Psoas muscle (tissue), 8 donors: ENCODE measurements around the gene SLC2A5. TPM values are rescaled to one million over a fixed set of nuclear protein-coding genes. Genes with fewer than 3 reads are reported as not detected.

Experiments
- ATAC-seq, 4 donors: fragments of 200-7000 bp; cut with Tn5 transposase; one replicate each; pipeline ENCODE4 v1.9.1; 2020; ENCODE audit warnings: moderate library complexity in 3 of 4, mild to moderate bottlenecking in 2 of 4
- DNase-seq, 2 donors: peaks; one replicate each; pipeline ENCODE4 v3.0.0-alpha.2; 2020
- H3K27ac ChIP-seq: fragments of 200-600 bp; one replicate; pipeline ENCODE4 v1.8.0; 2022
- H3K27me3 ChIP-seq, 3 donors: fragments of 200-600 bp in 1 of 3; one replicate each; pipeline versions ENCODE4 v1.6.1 to v1.8.0; 2013 to 2022; ENCODE audit warnings: low read length in 2 of 3, mild to moderate bottlenecking in 2 of 3, moderate library complexity in 1 of 3; ENCODE audit not compliant: insufficient read depth in 3 of 3
- H3K36me3 ChIP-seq, 2 donors: fragments of 200-600 bp in 1 of 2; one replicate each; pipeline versions ENCODE4 v1.6.1 to v1.8.0; 2013 to 2022; ENCODE audit warnings: low read depth in 1 of 2, mild to moderate bottlenecking in 1 of 2, moderate library complexity in 1 of 2; ENCODE audit not compliant: insufficient read depth in 1 of 2
- H3K4me1 ChIP-seq: fragments of 200-600 bp; one replicate; pipeline ENCODE4 v1.8.0; 2022
- H3K4me3 ChIP-seq: fragments of 200-600 bp; one replicate; pipeline ENCODE4 v1.8.0; 2022; ENCODE audit warnings: mild to moderate bottlenecking
- H3K9me3 ChIP-seq: fragments of 200-600 bp; one replicate; pipeline ENCODE4 v1.8.0; 2022
- WGBS, 3 donors: extraction: QIAGEN DNeasy Blood & Tissue Kit; methylation state at CpG; one replicate each; pipeline versions ENCODE4 v1.1.6 to v1.1.7; 2013; 5-methylcytosine and 5-hydroxymethylcytosine counted together
- intact Hi-C, 2 donors: fragments of 100-400 bp; cut with DNase I; formaldehyde crosslinking; loops; one replicate each; pipeline versions ENCODE4 v1.11.0 to v1.14.2; 2022
- polyA plus RNA-seq, 3 donors: library from polyadenylated mRNA; stranded (reverse); fragments of 200-250 nt; gene quantifications; one replicate each; pipeline ENCODE4 v1.2.3, GENCODE V29; 2013
- total RNA-seq, 4 donors: library from RNA; stranded (reverse); fragmentation: NEBNext Ultra II Directional in 2 of 4; extraction: Animal tissue kit (Norgen Biotek cat#: 25700) in 2 of 4; gene quantifications; one replicate each; pipeline versions ENCODE4 v1.2.1 to v1.2.4, GENCODE V29; 2021 to 2023
- TF ChIP-seq, protein P1 (sequence below): fragments of 200-600 bp; IDR thresholded peaks from one replicate; pipeline ENCODE4 v1.8.0; 2022; ENCODE audit warnings: antibody characterized with exemption
- donor health status: healthy with polysubstance abuse.
- donor health status: DM: no; HTN: no; CAD: no; lungs with moderate emphysema.
- donor health status: Bipolar disorder and iron deficiency.
- donor health status: healthy.
- donor health status: DM: yes; HTN: yes; CAD: no.
- donor health status: DM: no; HTN: no; CAD: no.
- donor health status: DM: no; HTN: no; CAD: no.
- donor health status: DM: yes; HTN: yes; CAD: no.

Gene SLC2A5
- total and polyA plus RNA-seq, 7 donors = 12.8 to 97.9 (median 31.7) TPM

DNA sequence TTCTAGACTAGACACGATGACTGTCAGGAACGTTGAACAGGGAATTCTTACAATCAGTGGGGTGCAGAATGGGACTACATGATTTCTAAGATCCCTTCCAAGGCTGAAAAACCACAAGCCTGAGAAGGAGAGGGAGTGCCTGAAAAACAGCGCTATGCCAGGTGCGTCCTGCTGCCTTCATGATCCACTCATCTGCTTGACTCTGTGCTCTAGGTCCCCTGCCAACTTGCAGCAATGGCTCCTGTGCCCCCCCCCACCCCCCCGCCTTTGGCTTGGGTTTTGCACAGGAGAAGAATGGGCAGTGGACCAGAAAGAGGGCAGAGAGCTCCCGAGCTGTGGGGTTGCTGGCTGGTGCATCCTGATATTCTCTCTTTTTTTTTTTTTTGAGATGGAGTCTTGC is 49.1 kb downstream of the SLC2A5 start:
- no peak overlapping the region for H3K4me3 ChIP-seq
- intact Hi-C loops = no loop called here
- DNase-seq (no peak), ATAC-seq (no peak)
- no peak overlapping the region for H3K27ac ChIP-seq
- H3K36me3 ChIP-seq = no peaks in the 10 kb centered on the region
- WGBS, 3 donors = 61 to 69% (median 65%) methylated on average over 6 of the region's 6 CpGs
- H3K9me3 ChIP-seq = no peaks in the 10 kb centered on the region
- H3K4me1 ChIP-seq = no peaks in the 10 kb centered on the region
- TF ChIP-seq, protein P1, sequence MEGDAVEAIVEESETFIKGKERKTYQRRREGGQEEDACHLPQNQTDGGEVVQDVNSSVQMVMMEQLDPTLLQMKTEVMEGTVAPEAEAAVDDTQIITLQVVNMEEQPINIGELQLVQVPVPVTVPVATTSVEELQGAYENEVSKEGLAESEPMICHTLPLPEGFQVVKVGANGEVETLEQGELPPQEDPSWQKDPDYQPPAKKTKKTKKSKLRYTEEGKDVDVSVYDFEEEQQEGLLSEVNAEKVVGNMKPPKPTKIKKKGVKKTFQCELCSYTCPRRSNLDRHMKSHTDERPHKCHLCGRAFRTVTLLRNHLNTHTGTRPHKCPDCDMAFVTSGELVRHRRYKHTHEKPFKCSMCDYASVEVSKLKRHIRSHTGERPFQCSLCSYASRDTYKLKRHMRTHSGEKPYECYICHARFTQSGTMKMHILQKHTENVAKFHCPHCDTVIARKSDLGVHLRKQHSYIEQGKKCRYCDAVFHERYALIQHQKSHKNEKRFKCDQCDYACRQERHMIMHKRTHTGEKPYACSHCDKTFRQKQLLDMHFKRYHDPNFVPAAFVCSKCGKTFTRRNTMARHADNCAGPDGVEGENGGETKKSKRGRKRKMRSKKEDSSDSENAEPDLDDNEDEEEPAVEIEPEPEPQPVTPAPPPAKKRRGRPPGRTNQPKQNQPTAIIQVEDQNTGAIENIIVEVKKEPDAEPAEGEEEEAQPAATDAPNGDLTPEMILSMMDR = no peak
- H3K27me3 ChIP-seq = no peaks in the 10 kb centered on the region

DNA sequence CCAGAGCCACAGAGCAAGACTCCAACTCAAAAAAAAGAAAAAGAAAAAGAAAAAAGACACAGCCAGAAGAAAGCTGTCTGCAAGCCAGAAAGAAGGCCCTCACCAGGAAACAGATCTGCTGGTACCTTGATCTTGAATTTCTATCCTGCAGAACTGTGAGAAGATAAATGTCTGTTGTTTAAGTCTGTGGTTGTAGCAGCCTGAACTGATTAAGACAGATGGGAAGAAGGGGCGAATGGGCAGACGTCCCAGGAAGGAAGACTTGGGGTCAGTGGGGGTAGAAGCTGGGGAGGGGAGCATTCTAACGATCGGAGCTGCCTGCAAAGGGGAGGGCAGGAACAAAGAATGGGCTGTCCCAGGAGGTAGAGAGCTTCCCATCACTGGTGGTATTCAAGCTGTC is 49.5 kb downstream of the SLC2A5 start:
- no peaks in the 10 kb centered on the region for H3K36me3 ChIP-seq
- WGBS, 3 donors = 48 to 55% (median 55%) methylated on average over 4 of the region's 4 CpGs
- TF ChIP-seq, protein P1 = no peak
- DNase-seq (no peak), ATAC-seq (no peak)
- no peak overlapping the region for H3K4me3 ChIP-seq
- H3K27ac ChIP-seq = no peak overlapping the region
- intact Hi-C loops = loop anchor here in 1 of 2 donors (10.0 kb wide), 1 partner anchor 75 kb away; no protein-coding TSS in a partner anchor
- no peaks in the 10 kb centered on the region for H3K4me1 ChIP-seq
- no peaks in the 10 kb centered on the region for H3K27me3 ChIP-seq
- H3K9me3 ChIP-seq = no peaks in the 10 kb centered on the region

DNA sequence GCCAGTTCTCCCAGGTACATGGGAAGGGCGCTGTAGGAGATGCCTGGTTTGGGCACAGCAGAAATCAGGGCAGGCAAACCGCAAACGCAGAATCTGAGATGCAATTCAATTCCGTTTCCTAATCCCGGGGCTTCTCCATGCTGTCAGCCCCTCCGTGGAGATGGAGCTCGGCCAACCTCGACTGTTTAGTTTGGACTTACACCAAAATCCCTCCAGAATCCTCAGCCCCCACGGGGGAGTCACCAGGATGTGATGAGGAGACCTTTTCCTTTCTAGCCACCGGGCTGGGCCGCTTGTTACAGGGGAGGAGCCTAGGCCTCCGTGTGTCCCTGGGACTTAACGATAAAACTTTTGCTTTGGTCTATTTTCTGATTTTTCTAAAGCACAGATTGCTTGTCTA is 51.1 kb downstream of the SLC2A5 start:
- Histone ChIP-seq H3K27ac (no peak overlapping the region), H3K4me3 (no peak overlapping the region), H3K36me3 (no peaks in the 10 kb centered on the region), H3K4me1 (no peaks in the 10 kb centered on the region), H3K9me3 (no peaks in the 10 kb centered on the region), H3K27me3 (no peaks in the 10 kb centered on the region)
- TF ChIP-seq, protein P1 = no peak
- 39 to 51% (median 44%) methylated on average over 13 of the region's 13 CpGs for whole genome bisulfite sequencing, 3 donors
- ATAC-seq (no peak), DNase-seq (no peak)
- intact Hi-C loops = loop anchor here in 1 of 2 donors (10.0 kb wide), 1 partner anchor 76 kb away; no protein-coding TSS in a partner anchor

DNA sequence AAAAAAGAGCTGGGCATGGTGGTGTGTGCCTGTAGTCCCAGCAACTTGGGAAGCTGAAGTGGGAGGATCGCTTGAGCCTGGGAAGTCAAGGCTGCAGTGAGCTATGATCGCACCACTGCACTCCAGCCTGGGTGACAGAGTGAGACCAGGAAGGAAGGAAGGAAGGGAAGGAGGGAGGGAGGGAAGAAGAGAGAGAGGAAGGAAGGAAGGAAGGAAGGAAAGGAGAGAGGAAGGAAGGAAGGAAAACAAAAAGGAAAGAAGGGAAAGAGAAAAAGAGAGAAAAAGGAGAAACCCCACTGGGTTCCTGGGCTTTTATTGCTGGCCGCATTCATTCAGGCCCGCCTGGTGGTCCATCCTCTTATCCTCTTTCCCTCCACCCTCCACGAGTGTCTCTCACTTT is 53.0 kb downstream of the SLC2A5 start:
- Histone ChIP-seq H3K4me1 (no peaks in the 10 kb centered on the region), H3K27ac (no peak overlapping the region), H3K36me3 (no peaks in the 10 kb centered on the region), H3K9me3 (no peaks in the 10 kb centered on the region), H3K27me3 (no peaks in the 10 kb centered on the region), H3K4me3 (no peak overlapping the region)
- ATAC-seq (no peak), DNase-seq (no peak)
- intact Hi-C loops = loop anchor here in 1 of 2 donors (10.0 kb wide), 1 partner anchor 78 kb away; no protein-coding TSS in a partner anchor
- TF ChIP-seq, protein P1 = no peak
- 77 to 91% (median 79%) methylated on average over 5 of the region's 5 CpGs for WGBS, 3 donors
